Osteoblast (primary cell): Measurements from ENCODE around the gene MYO5C. TPM values are rescaled to one million over a fixed set of nuclear protein-coding genes. Genes with fewer than 3 reads are reported as not detected.

Experiments used
- DNase-seq: peaks from one replicate; pipeline ENCODE4 v3.0.0; 2011; ENCODE audit warnings: low spot score, mixed read lengths; ENCODE audit not compliant: insufficient read length; ENCODE audit errors: missing footprints
- H2AFZ ChIP-seq: 2 replicates; pipeline ENCODE4 v1.6.0; 2011; ENCODE audit warnings: mild to moderate bottlenecking, low read length
- H3K27ac ChIP-seq: 2 replicates; pipeline ENCODE4 v1.5.1; 2011; ENCODE audit warnings: mild to moderate bottlenecking, low read depth, low read length, moderate library complexity
- H3K27me3 ChIP-seq: 2 replicates; pipeline ENCODE4 v1.6.0; 2012; ENCODE audit warnings: mild to moderate bottlenecking, control low read depth, inconsistent platforms, low read length, moderate library complexity; ENCODE audit not compliant: insufficient read depth
- H3K36me3 ChIP-seq: 2 replicates; pipeline ENCODE4 v1.5.1; 2011; ENCODE audit warnings: mild to moderate bottlenecking, low read length, control low read depth, moderate library complexity; ENCODE audit not compliant: insufficient read depth
- H3K4me1 ChIP-seq: 2 replicates; pipeline ENCODE4 v1.5.1; 2011; ENCODE audit warnings: mild to moderate bottlenecking, low read length, control low read depth, moderate library complexity; ENCODE audit not compliant: insufficient read depth
- H3K4me2 ChIP-seq: 2 replicates; pipeline ENCODE4 v1.6.0; 2011; ENCODE audit warnings: mild to moderate bottlenecking, low read length; ENCODE audit not compliant: insufficient read depth
- H3K4me3 ChIP-seq: fragments of 200-600 bp; sonication (generic); 3 replicates; pipeline ENCODE4 v1.5.1; 2012; ENCODE audit warnings: mild to moderate bottlenecking, low read length, inconsistent platforms; ENCODE audit not compliant: insufficient read depth
- H3K79me2 ChIP-seq: 2 replicates; pipeline ENCODE4 v1.6.0; 2012; ENCODE audit warnings: mild to moderate bottlenecking, low read length, control low read depth, inconsistent platforms; ENCODE audit not compliant: insufficient read depth
- H3K9me3 ChIP-seq: 2 replicates; pipeline ENCODE4 v1.5.1; 2011; ENCODE audit warnings: low read depth, low read length, control low read depth
- H4K20me1 ChIP-seq: 2 replicates; pipeline ENCODE4 v1.6.0; 2012; ENCODE audit warnings: mild to moderate bottlenecking, low read length, control low read depth; ENCODE audit not compliant: insufficient read depth
- CTCF ChIP-seq: IDR thresholded peaks from 2 replicates; pipeline ENCODE4 v1.5.1; 2011; ENCODE audit warnings: mild to moderate bottlenecking, low read depth, low read length, moderate library complexity; ENCODE audit errors: extremely low read depth
- total RNA-seq: library from RNA; depleted of rRNA; stranded (reverse); fragments of >200 nt; gene quantifications from 2 replicates; pipeline ENCODE4 v1.2.3, GENCODE V29; 2012

The MYO5C gene
- total RNA-seq, 1 donor, result under 0.01 TPM

DNA sequence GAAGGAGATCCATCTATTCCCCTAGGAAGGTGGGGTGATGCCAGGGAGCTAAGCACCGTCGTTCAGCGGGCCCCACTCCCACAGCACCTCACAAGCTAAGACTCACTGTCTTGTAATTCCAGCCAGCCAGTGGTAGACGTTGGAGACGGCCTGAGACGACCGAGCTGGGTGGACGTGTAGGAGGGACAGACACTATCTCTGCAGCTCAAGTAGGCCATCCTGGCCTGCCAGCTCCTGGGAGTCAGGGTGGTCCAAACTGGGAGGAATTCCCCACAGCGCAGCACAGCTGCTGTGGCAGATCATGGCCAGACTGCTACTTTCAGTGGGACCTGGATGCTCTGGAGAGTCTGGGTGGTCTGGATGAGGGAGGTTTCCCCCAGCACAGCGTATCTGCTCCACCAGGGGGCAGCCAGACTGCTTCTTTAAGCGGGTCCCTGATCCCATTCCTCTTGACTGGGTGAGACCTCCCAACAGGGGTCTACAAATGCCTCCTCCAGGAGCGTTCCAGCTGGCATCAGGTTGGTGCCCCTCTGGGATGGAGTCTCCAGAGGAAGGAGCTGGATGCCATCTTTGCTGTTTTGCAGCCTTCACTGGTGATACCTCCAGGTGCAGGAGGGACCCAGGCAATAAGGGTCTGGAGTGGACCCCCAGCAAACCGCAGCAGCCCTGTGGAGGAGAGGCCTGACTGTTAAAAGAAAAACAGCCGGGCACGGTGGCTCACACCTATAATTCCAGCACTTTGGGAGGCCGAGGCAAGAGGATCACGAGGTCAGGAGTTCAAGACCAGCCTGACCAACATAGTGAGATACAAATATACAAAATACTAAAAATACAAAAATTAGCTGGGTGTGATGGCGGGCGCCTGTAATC lies 132.0 kb downstream of the MYO5C start:
- no peak overlapping the region for H3K4me2 ChIP-seq
- no peak overlapping the region for H2AFZ ChIP-seq
- no peaks in the 10 kb centered on the region for H3K79me2 ChIP-seq
- no peak for DNase-seq
- H3K4me3 ChIP-seq, result no peak overlapping the region
- peak; percentile 17 for TF ChIP-seq CTCF
- no peaks in the 10 kb centered on the region for H3K36me3 ChIP-seq
- no peak overlapping the region for H3K27ac ChIP-seq
- H4K20me1 ChIP-seq, result no peaks in the 10 kb centered on the region
- no peaks in the 10 kb centered on the region for H3K4me1 ChIP-seq
- no peaks in the 10 kb centered on the region for H3K9me3 ChIP-seq
- H3K27me3 ChIP-seq, result no peaks in the 10 kb centered on the region

GRCh38 chr15:52162876-52163275 lies 132.7 kb downstream of the MYO5C start:
- no peaks in the 10 kb centered on the region for H3K9me3 ChIP-seq
- H3K27me3 ChIP-seq, result no peaks in the 10 kb centered on the region
- no peak for DNase-seq
- H4K20me1 ChIP-seq, result no peaks in the 10 kb centered on the region
- H3K4me2 ChIP-seq, result no peak overlapping the region
- H3K27ac ChIP-seq, result no peak overlapping the region
- no peaks in the 10 kb centered on the region for H3K4me1 ChIP-seq
- H3K4me3 ChIP-seq, result no peak overlapping the region
- no peak overlapping the region for H2AFZ ChIP-seq
- no peaks in the 10 kb centered on the region for H3K79me2 ChIP-seq
- no peak for TF ChIP-seq CTCF
- H3K36me3 ChIP-seq, result no peaks in the 10 kb centered on the region

DNA sequence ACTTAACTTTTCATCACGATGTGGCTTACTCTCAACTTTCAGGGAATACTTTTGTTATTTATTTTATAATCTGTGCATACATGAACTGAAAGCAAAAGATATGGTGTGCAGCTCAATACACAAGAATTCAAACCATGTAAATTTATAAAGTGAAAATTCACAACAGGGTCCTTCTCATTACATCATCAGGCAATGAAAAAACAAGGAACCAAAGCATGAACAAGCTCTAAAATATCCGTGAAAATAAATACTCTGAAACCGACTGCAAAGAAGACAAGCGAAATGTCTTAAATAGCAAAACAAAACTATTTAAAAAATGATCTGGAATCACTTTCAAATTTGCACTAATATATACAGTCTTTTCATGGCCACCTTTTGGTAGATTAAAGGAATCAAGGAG lies 133.3 kb downstream of the MYO5C start:
- Histone ChIP-seq H3K79me2 (no peaks in the 10 kb centered on the region), H3K9me3 (no peaks in the 10 kb centered on the region), H3K4me1 (no peaks in the 10 kb centered on the region), H2AFZ (no peak overlapping the region), H4K20me1 (no peaks in the 10 kb centered on the region), H3K4me3 (no peak overlapping the region), H3K27me3 (no peaks in the 10 kb centered on the region), H3K27ac (no peak overlapping the region), H3K36me3 (no peaks in the 10 kb centered on the region), H3K4me2 (no peak overlapping the region)
- TF ChIP-seq CTCF, result no peak
- DNase-seq, result no peak

DNA sequence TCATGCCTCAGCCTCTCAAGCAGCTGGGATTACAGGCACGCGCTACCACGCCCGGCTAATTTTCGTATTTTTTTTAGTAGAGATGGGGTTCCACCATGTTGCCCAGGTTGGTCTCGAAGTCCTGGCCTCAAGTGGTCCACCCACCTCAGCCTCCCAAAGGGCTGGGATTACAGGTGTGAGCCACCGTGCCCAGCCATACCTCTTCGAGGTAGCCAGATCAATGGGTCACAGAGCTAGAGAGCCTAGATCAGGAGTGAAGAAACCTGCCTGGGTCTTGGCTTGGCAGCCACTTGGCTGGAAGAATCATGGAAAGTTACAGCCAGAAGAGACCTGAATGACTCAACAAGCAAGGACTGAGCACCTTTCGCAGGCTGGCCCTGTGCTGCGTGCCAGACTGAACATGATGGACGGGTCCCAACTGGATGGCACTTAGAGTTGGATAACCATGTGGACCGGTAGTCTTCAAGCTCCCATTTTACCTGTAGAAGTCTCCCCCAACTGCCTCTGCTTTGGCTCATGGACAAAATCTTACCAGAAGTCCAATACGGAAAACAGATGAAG lies 134.1 kb downstream of the MYO5C start:
- Histone ChIP-seq H3K4me2 (no peak overlapping the region), H3K4me3 (no peak overlapping the region), H3K4me1 (no peaks in the 10 kb centered on the region), H3K36me3 (no peaks in the 10 kb centered on the region), H2AFZ (no peak overlapping the region), H3K27ac (no peak overlapping the region), H3K79me2 (no peaks in the 10 kb centered on the region), H3K9me3 (no peaks in the 10 kb centered on the region), H3K27me3 (no peaks in the 10 kb centered on the region), H4K20me1 (no peaks in the 10 kb centered on the region)
- DNase-seq, result no peak
- TF ChIP-seq CTCF, result no peak
